Gastrocnemius medialis (tissue), 4 donors: Measurements from ENCODE around the gene HAGHL.

ENCODE experiments used
- POLR2A ChIP-seq, 2 donors: fragments of 450-650 bp; IDR thresholded peaks; one replicate each; pipeline ENCODE4 v1.6.1; 2017; ENCODE audit warnings: antibody characterized with exemption in 2 of 2, mild to moderate bottlenecking in 2 of 2, moderate library complexity in 2 of 2
- TF ChIP-seq, protein P1 (sequence below), 5 experiments: fragments of 450-650 bp in 3 of 5; fragments of 200-600 bp in 2 of 5; sonication (generic) in 2 of 5; IDR thresholded peaks in 4 of 5; conservative IDR thresholded peaks in 1 of 5; 1 replicate in 4 of 5; 2 replicates in 1 of 5; pipeline ENCODE4 v1.5.1; 2016 to 2019; ENCODE audit warnings: antibody characterized with exemption in 5 of 5, mild to moderate bottlenecking in 3 of 5, moderate library complexity in 3 of 5

DNA sequence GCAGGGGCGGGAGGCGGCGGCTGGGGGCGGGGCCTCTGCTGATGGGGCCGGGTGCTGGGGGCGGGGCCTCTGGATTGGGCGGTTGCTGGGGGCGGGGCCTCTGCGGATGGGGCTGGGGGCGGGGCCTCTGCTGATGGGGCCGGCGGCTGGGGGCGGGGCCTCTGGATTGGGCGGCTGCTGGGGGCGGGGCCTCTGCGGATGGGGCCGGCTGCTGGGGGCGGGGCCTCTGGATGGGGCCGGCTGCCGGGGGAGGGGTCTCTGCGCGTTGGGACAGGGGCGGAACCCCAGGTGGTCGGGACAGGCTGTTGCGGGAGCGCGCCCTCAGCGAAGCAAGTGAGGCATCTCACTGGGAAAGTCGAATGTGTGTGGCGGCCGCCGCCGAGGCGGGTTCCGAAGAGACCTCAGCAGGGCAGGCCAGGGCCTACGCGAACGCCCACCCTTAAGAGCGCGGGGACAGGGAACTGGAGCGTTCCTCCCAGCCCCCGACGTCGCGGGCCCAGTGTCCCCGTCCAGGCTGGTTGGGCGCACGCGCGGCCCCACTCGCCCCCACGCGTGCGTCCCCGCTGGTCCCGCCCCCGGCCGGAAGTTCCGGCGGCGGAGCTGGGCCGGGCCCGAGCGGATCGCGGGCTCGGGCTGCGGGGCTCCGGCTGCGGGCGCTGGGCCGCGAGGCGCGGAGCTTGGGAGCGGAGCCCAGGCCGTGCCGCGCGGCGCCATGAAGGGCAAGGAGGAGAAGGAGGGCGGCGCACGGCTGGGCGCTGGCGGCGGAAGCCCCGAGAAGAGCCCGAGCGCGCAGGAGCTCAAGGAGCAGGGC lies 46.9 kb upstream of the HAGHL start, which contains the start of gene STUB1:
- TF ChIP-seq, protein P1, sequence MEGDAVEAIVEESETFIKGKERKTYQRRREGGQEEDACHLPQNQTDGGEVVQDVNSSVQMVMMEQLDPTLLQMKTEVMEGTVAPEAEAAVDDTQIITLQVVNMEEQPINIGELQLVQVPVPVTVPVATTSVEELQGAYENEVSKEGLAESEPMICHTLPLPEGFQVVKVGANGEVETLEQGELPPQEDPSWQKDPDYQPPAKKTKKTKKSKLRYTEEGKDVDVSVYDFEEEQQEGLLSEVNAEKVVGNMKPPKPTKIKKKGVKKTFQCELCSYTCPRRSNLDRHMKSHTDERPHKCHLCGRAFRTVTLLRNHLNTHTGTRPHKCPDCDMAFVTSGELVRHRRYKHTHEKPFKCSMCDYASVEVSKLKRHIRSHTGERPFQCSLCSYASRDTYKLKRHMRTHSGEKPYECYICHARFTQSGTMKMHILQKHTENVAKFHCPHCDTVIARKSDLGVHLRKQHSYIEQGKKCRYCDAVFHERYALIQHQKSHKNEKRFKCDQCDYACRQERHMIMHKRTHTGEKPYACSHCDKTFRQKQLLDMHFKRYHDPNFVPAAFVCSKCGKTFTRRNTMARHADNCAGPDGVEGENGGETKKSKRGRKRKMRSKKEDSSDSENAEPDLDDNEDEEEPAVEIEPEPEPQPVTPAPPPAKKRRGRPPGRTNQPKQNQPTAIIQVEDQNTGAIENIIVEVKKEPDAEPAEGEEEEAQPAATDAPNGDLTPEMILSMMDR (IDR thresholded peaks at IDR 0.05 in 4 of 5, conservative IDR thresholded peaks at IDR 0.05 in 1 of 5) = peak in 1 of 5 experiments; percentile 17
- TF ChIP-seq POLR2A (IDR thresholded peaks at IDR 0.05) = peak; percentile 87 to 91
